ENCODE results near the gene GALNT2.
A peak's percentile ranks its signal among the peaks of the same experiment; 100 is the strongest.

The GALNT2 gene

DNA sequence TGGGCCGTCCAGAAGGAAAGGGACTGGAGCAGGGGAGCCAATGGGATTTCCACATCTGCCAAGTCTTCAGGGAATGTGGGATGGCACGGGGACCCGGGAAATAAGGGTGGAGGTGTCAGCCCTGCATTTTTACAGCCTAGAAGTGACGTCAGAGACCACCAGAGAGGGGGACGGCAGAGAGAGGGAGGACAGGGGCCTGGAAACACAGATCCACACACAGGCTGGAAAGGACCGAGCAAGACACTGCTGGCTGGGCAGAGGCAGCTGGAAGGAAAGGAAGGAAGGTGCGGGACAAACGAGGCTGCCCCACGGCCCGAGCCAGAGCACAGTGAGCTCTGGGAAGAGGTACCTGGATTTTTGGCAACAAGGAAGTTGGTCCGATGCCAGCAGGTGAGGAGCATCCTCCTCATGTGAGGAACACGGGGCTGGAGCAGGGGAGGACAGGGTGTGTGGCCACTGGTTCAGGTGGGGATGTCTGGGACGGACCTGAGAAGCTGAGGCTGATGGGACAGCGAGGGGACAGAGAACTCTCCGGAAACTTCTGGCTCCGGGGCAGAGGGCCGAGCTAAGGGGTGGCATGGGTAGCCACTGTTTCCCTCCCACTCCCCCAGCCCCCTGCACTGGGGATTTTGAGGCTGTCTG is 220.8 kb downstream of the GALNT2 start:
- DNase-seq, result no peak

- no peak for DNase-seq
These were observed 221.8 kb downstream of the GALNT2 start for GRCh38 chr1:230288641-230289349.

DNA sequence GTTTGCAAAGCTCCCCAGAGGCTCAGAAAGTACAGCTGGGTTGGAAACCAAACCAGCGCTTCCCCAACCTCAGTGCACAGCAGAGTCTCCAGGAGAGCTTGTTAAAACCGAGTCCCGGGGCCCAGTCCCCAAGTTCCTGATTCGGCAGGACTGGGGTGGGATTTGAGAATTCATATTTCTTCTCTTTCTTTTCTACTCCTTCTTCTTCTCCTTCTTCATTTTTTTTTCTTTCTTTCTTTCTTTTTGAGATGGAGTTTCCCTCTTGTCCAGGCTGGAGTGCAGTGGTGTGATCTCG is 222.3 kb downstream of the GALNT2 start:
- DNase-seq, result no peak

GRCh38 chr1:230291731-230292620 is 224.9 kb downstream of the GALNT2 start:
- DNase-seq, result no peak

DNA sequence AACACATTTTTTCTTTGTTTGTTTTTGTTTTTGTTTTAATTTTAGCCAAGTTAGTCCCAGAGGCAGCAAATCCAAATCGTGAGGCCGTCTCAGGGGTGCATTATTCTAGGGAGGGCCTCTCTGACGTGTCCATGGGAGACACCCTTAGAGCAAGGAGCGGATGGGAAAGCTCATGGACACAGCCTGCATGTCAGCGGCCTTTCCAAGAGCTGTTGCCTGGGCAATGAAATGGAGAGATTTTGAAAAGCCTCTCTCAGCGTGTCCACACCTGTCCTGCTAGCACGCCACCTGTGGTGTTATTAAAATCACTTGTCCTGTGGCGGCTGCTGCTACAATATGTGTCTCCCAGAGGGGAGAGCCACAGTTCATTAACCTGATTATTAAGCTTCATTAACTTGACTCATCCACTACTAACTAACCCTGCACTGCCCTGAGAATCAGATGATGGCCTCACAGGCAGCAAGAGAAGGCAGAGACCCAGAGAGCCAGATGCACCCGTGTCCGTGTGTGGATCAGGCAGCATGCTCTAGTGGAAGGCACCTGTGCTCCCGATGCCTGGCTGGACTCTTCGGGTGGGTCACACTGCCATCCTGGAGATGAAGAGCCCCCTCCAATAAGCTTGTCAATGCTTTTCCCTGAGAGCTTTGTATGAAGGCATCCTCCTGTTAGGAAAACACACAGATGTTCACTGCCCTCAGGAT is 225.8 kb downstream of the GALNT2 start:
- DNase-seq, result no peak

DNA sequence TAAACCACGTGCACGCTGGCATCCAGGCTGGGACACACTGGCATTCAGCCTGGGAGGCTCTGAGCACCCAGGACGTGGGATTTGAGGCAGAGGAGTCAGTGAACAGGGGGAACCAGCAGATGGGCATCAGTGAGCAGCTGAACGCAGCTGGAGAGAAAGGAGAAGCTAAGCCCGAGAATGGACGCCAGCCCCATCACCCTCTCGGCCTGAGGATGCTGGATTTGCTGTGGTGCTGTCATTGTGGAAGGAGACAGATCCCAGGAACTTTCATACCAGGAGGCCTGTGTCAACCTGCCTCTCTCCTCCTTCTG is 226.3 kb downstream of the GALNT2 start:
- no peak for DNase-seq

GRCh38 chr1:230295367-230295766 is 228.3 kb downstream of the GALNT2 start:
- no peak for DNase-seq

- DNase-seq, result no peak
These were observed 232.4 kb downstream of the GALNT2 start for GRCh38 chr1:230299191-230300006.

- no peak for DNase-seq
These were observed 233.6 kb downstream of the GALNT2 start for GRCh38 chr1:230300322-230301301.

- DNase-seq, result no peak
These were observed 234.3 kb downstream of the GALNT2 start for GRCh38 chr1:230301322-230301721.

DNA sequence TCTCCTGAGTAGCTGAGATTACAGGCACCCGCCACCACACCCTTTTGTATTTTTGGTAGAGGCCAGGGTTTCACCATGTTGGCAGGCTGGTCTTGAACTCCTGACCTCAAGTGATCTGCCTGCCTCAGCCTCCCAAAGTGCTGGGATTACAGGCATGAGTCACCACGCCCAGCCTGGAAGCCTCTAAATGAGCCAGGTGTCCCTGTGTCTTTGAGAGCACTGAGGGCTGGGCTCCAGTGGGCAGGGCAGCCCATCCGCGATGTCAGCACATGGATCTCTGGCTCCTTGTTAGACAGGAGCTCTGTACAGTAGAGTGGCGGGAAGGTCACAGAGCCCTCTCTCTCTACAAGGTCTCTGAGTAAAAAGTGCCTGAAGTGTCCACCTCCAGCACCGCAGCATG is 234.8 kb downstream of the GALNT2 start:
- no peak for DNase-seq

DNA sequence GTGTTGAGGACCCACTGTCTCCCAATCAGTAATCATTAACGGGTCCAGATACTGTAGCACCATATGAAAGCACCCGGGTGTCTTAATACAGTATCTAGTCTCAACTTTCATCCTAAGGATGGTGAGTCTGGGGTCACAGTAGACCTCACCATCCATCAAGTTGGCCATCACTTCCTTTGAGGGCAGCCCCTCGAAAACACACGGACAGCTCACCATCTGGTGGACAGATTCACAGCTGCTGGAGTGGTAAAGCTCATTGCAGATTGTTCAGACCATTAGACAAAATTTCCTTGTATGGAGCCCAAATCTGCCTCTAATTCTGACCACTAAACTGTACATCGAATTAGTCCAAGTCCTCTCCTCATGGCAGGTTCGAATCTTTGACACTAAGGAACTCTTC is 236.0 kb downstream of the GALNT2 start:
- DNase-seq, result no peak

- no peak for DNase-seq
These were observed 236.8 kb downstream of the GALNT2 start for GRCh38 chr1:230303822-230304221.

GRCh38 chr1:230306169-230306568 is 239.1 kb downstream of the GALNT2 start:
- DNase-seq, result no peak

GRCh38 chr1:230307213-230307612 is 240.2 kb downstream of the GALNT2 start:
- no peak for DNase-seq

GRCh38 chr1:230308039-230308438 is 241.0 kb downstream of the GALNT2 start:
- no peak for DNase-seq

DNA sequence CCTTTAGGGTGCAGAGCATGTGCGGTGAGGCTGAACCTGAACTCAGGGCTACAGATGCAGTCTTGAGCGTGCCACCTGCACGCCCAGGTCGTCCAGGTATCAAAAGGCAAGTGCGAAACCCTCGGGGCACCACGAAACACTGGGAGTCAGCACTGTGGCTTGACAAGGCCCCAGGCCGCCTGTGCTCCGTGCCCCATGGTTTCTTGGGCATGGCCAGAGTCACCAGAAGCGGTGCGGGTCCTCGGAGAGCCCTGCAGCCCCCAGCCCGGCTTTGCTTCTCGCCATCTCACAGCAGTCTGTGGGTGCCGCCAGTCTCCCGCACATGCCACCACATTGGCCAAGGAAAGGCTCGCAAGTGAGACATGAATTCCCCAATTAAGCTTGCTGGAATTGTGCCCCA is 241.8 kb downstream of the GALNT2 start:
- no peak for DNase-seq

GRCh38 chr1:230309646-230310177 is 242.7 kb downstream of the GALNT2 start:
- no peak for DNase-seq

GRCh38 chr1:230310381-230311163 is 243.5 kb downstream of the GALNT2 start:
- peak; percentile 33 for DNase-seq

GRCh38 chr1:230312676-230313075 is 245.6 kb downstream of the GALNT2 start:
- DNase-seq, result no peak

Measured in activated effector memory CD4-positive, alpha-beta T cell treated with Interleukin-2 at 50 U/mL for 16 hours (primary cell).